GM15510 (cell line): ENCODE measurements around the gene CELSR1.

ENCODE experiments used
- POLR2A ChIP-seq: IDR thresholded peaks from 3 replicates; pipeline ENCODE4 v1.6.1; 2011; ENCODE audit warnings: borderline replicate concordance; ENCODE audit not compliant: insufficient read length; ENCODE audit errors: extremely low read depth

The CELSR1 gene

GRCh38 chr22:46547179-46547882 is 9.9 kb upstream of the CELSR1 start:
- no peak for TF ChIP-seq POLR2A

DNA sequence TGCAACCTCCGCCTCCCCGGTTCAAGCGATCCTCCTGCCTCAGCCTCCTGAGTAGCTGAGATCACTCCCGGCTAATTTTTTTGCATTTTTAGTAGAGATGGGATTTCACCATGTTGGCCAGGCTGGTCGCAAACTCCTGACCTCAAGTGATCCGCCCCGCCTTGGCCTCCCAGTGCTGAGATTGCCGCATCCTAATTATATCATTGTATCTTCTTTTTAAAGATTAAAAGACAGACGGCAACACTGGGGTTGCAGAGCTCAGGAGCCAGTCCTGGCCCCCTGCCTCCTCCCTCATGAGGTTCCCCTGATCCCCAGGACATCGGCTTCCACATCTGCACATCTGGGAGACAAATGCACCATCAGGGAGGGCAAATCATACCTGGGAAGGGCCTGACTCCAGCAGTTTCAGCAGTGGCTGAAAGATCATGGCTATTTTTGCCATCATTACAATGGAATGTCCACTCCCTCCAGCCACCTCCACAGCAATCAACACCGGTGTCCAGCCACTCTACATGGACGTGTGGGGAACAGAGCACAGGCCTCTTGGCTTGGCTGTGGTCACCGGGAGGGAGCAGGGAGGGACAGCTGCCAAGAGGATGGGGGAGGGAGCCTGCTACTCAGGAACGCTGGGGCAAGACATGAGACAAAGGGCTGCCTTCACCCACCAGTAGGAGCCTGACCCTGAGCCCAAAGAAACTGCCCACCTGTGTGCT is 9.2 kb upstream of the CELSR1 start:
- TF ChIP-seq POLR2A: no peak

DNA sequence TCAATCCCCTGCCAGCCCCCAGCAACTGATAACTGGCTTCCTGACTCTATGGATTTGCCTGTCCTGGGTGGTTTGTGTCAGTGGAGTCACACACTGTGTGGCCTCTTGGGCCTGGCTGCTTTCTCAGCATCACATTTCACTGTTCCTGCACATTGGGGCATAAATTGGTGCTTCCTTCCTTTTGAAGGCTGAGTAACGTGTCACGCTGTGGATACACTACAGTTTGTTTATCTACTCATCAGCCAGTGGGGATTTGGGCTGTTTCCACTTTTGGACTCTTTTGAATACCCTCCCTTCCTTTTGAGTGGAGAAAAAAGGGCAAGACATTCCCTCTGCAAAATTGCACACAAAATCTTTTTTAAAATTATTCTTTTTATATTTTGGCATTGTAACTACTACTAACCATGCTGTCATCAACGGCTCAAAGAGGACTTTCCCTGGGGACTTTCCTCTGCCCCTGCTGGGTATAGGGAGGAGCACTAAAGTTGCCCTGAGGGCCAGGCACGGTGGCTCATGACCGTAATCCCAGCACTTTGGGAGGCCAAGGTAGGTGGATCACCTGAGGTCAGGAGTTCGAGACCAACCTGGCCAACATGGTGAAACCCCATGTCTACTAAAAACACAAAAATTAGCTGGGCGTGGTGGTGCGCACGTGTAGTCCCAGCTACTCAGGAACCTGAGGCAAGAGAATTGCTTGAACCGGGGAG is 7.8 kb upstream of the CELSR1 start:
- TF ChIP-seq POLR2A: no peak

DNA sequence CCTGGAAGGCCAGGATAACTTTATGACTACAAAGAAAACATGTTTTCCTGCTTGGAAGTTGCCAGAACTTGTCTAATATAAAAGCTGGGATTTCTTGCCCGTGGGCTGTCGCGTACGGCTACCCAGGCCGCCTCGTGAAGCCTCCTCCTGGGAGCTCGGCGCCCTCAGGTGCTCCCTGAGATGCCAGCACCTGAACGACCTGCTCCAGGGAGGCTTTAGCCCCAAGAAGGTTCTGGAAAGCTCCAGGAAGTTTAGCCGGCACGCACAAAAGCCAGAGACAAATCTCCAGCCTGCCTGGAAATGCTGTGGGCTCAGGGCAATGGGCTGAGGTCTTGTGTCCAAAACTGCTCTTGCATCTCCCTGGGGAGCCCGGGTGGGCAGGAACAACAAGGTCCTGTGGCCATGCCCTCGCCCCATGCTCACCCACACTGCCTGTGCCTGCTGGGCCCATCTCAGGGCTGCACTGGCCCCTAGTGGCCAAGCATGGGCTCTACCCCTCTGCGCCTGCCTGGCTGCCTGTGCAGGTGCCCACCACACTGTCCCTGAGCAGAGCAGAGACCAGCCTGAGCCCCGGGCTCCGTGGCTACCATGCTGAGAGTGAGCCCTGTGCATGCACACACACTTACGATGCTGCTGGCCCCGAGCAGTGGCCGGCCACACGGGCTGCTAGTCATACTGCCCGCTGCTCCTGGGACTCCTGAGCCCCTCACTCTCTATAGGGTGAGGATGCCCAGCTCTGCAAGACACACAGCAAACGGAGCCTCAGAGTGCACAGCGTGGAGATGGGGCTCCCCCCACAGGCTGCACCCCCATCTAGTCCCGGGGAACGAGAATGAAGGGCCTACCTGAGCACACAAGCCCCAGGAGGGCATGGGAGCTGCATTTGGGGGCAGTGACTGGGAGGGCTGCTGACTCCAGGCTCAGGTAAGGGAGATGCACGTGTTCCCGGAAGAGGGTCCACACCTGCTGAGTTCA is 4.9 kb upstream of the CELSR1 start:
- no peak for TF ChIP-seq POLR2A

DNA sequence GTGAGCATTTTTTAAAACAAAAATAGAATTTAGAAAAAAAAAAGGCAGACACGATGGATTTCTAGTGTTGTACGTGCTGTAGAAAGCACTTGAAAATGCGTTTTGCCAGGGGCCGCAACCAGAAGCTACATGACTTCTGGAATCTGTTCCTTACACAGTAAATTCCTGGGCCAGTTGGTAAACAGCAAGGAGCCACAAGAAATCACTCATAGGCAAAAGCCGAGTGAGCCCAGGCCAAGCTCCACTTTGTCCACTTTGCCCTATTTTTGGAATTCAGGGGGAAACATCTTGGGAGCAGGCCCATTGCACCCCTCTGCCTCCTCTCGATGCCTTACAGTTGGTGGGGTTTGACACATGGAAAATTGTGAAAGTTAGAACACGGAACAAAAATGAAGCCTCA is 4.1 kb upstream of the CELSR1 start:
- TF ChIP-seq POLR2A: no peak

DNA sequence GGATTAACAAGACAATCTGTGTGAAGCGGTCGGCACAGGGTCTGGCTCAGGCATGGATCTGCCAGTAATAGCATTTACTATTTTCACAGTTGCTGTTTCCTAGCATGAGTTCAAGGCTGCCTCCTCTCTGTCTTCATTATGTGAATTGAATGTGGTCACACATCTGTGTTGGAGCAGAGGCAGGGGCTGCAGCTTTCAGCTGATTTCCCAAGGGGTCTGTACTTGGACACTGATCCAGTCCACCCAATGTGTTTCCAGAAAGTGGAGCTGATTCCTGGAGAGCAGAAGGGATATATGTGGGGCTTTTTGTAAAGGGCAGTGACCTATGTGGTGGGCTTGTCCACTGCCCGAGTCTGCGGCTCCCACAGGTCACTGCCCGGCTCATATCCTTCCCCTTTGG is 3.5 kb upstream of the CELSR1 start:
- TF ChIP-seq POLR2A: no peak

DNA sequence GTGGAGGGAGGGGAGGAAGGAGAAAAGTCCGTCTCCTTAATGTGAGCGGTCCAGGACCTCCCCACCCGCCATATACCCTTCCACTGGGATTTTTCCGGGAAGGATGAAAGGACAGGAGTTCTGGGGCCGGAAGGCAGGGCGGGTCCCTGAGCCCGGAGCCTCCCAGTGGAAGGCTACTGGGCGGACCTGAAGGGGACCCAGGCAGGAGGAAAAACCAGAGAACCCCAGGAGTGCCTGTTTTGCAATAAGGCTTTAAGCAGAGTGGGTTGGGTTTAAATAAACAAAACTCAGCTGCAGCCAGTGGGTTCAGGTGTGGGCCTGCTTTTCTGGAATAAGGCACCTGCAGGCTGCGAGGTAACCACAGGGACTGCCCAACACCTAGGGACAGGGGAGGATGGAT is 1.7 kb upstream of the CELSR1 start:
- no peak for TF ChIP-seq POLR2A

DNA sequence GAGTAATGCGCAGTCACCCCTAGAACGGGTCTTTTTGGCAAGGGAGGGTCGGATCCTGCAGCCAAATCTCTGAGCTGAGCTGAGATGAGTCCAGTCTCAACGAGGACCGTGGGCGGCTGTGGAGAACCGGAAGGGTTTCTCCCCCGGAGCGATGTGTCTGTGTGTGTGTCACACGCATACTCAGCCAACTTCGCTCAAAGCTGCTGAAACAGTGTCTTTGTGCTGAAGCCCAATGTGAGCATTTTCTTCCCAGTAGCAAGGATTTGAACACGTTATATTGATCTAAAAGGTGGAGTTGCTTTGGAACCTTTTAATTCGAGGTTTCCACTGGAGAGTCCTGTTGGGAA is 1.4 kb upstream of the CELSR1 start:
- no peak for TF ChIP-seq POLR2A

DNA sequence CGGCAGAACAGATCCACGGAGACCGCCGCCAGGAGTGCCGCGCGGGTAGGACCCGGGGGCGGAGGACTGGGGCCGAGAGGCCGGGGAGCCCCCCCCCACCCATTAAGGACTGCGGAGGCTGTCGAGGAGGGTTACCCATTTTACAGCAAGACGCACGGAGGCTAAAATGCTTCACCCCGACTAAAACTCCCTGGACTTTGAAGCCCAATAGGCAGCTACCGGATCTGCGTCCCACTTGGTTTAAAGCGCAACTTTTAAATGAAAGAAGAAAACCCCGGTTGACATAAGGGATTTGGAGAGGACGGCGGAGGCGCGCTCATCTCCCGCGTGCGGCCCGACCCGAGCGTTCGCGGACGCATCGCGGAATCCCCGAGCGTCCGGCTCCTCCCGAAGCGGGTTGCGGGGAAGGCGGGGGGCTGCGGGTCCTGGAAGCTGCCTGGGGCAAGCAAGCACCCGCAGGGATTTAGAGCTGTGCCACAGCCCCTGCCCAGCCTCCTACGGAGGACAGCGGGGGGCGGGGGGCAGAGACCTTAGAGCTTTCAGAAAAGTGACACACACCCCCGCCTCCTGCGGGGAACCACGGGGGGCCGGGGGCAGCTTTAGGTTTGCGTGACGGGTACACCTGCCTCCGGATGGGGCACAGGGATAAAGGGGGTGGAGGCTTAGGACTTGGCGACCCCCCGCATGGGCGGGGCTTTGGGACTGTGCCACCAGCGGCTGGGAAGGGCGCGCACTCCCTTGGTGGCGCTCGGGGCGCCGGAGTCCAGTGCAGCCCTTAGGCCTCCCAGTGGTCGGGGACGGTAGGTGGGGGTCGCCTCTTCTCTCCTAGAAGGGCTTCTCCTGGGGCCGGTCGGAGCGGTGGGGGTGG is 760 bp upstream of the CELSR1 start:
- no peak for TF ChIP-seq POLR2A

DNA sequence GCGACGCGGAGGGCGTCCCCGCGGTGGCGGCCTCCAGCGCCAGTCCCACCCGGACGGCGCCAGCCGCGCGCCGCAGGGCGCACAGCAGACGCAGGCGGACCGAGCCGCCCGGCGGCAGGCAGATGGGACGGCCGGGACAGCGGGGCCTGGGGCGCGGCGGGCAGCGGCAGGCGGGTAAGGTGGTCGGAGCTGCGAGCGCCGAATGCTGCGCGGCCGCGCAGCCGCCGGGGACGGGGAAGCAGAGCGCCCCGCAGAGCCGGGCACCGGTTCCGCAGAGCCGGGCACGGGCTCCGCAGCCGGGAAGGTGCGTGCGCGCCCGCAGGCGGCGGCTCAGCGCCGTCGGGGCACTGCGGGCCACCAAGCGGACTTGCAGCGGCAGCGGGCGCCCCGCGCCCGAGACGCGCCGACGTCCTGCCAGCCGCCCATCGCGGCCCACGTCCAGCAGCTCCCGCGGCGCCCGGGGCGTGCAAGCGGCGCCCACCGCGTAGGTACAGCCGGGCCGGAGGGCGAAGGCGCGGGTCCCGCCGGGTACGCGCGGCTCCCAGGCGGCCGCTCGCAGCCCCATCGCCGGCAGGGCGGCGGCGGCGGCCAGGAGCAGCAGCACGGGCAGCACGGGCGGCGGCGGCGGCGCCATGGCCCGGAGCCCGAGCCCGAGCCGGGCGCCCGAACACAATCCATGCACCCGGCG is 739 bp downstream of the CELSR1 start:
- no peak for TF ChIP-seq POLR2A

- no peak for TF ChIP-seq POLR2A
Observed at GRCh38 chr22:46535876-46536536, 1.4 kb downstream of the CELSR1 start.

DNA sequence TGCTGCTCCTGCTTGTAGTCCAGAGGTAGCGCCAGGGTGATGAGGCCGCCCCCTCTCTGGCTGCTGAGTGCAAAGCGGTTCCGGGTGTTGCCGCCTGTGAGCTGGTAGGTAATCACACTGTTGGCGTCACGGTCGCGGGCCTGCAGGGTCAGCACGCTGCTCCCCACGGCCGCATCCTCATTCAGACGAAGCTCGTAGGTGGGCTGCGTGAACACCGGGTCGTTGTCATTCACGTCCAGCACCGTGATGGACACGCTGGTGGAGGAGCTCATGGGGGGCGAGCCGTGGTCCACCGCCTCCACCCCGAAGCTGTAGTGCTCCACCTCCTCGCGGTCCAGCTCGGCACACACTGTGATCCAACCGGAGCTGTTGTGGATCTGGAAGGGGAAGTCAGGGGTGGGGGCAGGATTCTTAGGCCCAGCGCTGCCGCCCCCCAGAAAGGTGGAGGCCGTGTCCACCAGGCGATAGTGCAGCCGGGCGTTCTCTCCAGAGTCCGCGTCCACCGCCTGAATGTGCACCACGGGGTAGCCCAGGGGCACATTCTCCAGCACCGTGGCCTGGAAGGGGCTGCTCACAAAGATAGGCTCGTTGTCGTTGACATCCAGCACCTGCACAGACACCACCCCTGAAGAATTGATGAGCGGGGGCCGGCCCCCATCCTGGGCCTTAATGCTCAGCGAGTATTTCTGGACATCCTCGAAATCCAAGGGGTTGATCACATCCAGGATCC is 2.4 kb downstream of the CELSR1 start:
- TF ChIP-seq POLR2A: no peak
